ENCODE results near the gene PPP1R14C. TPM values are rescaled to one million over a fixed set of nuclear protein-coding genes. Genes with fewer than 3 reads are reported as not detected.

Gene PPP1R14C
- total RNA-seq, 1 donor from 2014 or later, result 0.11 TPM

DNA sequence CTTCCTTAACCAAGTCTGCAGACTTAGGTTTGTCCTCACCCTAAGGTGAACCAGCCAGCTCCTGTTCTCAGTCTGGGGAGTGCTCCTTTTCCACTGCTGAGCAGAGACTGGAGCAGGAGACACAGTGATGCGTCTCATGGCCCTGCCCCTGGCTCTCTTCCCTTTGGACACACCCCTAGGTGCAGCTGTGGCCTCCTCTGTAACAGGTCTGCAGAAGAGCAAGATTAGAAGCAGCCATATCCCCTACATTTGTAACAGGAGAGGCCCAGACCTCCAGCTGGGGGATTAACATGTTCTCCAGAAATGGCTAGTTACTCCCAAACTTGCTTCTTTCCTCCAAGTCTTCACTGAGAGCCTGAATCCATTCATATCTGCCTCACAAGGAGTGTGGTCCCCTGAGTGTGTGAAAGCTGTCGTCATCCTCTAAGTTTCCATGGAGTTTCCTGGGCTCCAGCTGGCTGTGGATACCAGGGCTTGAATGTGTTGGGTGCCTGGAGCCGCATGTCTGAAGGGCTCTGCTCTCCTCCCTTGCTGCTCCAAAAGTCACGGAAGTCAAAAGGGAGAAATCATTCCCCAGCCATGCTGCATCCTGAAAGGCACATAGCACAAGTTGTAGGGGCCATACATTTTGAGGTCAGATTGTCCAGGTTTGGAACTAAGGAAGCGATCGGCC is 57.7 kb downstream of the PPP1R14C start:
- H3K4me3 Mint-ChIP-seq, result no peak overlapping the region
- ChIA-PET CTCF (no interaction called here), POLR2A (no interaction called here)
- DNase-seq, result no peak
- H3K9me3 Mint-ChIP-seq, result no peaks in the 10 kb centered on the region
- peaks cover 16% of the 10 kb centered on the region for H3K4me1 Mint-ChIP-seq
- H3K27ac Mint-ChIP-seq, result no peak overlapping the region
- no peaks in the 10 kb centered on the region for H3K27me3 Mint-ChIP-seq
- no peak for ATAC-seq (ENCODE audit: low read depth)
- intact Hi-C loops (cut with micrococcal nuclease), result no loop called here
- H3K36me3 Mint-ChIP-seq (ENCODE audit: low read depth), result no peaks in the 10 kb centered on the region
- TF ChIP-seq, protein P1, sequence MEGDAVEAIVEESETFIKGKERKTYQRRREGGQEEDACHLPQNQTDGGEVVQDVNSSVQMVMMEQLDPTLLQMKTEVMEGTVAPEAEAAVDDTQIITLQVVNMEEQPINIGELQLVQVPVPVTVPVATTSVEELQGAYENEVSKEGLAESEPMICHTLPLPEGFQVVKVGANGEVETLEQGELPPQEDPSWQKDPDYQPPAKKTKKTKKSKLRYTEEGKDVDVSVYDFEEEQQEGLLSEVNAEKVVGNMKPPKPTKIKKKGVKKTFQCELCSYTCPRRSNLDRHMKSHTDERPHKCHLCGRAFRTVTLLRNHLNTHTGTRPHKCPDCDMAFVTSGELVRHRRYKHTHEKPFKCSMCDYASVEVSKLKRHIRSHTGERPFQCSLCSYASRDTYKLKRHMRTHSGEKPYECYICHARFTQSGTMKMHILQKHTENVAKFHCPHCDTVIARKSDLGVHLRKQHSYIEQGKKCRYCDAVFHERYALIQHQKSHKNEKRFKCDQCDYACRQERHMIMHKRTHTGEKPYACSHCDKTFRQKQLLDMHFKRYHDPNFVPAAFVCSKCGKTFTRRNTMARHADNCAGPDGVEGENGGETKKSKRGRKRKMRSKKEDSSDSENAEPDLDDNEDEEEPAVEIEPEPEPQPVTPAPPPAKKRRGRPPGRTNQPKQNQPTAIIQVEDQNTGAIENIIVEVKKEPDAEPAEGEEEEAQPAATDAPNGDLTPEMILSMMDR (IDR thresholded peaks at IDR 0.05), result no peak

- ChIA-PET POLR2A (no interaction called here), CTCF (no interaction called here)
- no peaks in the 10 kb centered on the region for H3K36me3 Mint-ChIP-seq (ENCODE audit: low read depth)
- peaks cover 13% of the 10 kb centered on the region for H3K4me1 Mint-ChIP-seq
- TF ChIP-seq, protein P1 (IDR thresholded peaks at IDR 0.05), result no peak
- no peak overlapping the region for H3K4me3 Mint-ChIP-seq
- ATAC-seq (ENCODE audit: low read depth) (no peak), DNase-seq (no peak)
- no peaks in the 10 kb centered on the region for H3K9me3 Mint-ChIP-seq
- no peak overlapping the region for H3K27ac Mint-ChIP-seq
- peaks cover 4% of the 10 kb centered on the region for H3K27me3 Mint-ChIP-seq
- intact Hi-C loops (cut with micrococcal nuclease), result no loop called here
Measured at GRCh38 chr6:150201285-150201684, 58.4 kb downstream of the PPP1R14C start.

DNA sequence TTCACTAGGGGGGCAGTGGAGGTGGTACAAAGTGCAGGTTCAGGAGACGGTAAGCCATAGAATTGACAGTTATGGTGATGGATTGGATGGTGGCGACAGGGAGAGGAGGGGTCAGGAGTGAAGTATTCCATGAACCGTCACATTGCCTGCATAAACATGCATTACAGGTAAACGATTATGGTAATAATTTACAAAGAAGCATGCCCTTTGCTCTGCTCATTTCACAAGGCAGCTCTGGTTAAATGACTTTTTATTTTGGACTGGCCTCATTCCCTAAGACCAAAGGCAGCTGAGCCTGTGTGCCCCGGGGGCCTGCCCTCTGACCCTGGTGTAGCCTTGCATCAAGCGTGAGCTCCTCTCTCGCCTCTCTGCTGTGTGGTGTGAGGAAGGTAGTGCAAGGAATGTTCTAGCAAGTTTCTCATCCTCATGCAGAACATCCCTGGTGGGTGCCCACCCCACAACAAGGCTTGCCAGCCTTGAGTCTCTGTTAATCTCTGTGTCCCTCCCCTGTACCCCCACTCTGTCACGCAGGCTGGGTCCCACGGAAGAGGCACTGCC is 59.0 kb downstream of the PPP1R14C start:
- Mint-ChIP-seq H3K27me3 (peaks cover 5% of the 10 kb centered on the region), H3K36me3 (ENCODE audit: low read depth) (no peaks in the 10 kb centered on the region), H3K4me1 (peaks cover 7% of the 10 kb centered on the region), H3K9me3 (no peaks in the 10 kb centered on the region), H3K27ac (no peak overlapping the region), H3K4me3 (no peak overlapping the region)
- ATAC-seq (ENCODE audit: low read depth), result no peak
- intact Hi-C loops (cut with micrococcal nuclease), result no loop called here
- no peak for DNase-seq
- ChIA-PET CTCF (no interaction called here), POLR2A (no interaction called here)
- TF ChIP-seq, protein P1 (IDR thresholded peaks at IDR 0.05), result no peak

- Mint-ChIP-seq H3K4me3 (no peak overlapping the region), H3K36me3 (ENCODE audit: low read depth) (no peaks in the 10 kb centered on the region), H3K27ac (no peak overlapping the region), H3K9me3 (no peaks in the 10 kb centered on the region), H3K27me3 (peaks cover 7% of the 10 kb centered on the region), H3K4me1 (peaks cover 7% of the 10 kb centered on the region)
- CTCF ChIA-PET, result no interaction called here
- intact Hi-C loops (cut with micrococcal nuclease), result no loop called here
- TF ChIP-seq, protein P1 (IDR thresholded peaks at IDR 0.05), result no peak
- ATAC-seq (ENCODE audit: low read depth) (no peak), DNase-seq (no peak)
- POLR2A ChIA-PET, result no interaction called here
Measured at GRCh38 chr6:150202404-150202803, 59.6 kb downstream of the PPP1R14C start.

GRCh38 chr6:150202934-150203333 is 60.1 kb downstream of the PPP1R14C start:
- DNase-seq, result no peak
- CTCF ChIA-PET, result no interaction called here
- POLR2A ChIA-PET, result no interaction called here
- intact Hi-C loops (cut with micrococcal nuclease), result no loop called here
- ATAC-seq (ENCODE audit: low read depth), result no peak
- Mint-ChIP-seq H3K4me1 (peaks cover 7% of the 10 kb centered on the region), H3K27ac (no peak overlapping the region), H3K36me3 (ENCODE audit: low read depth) (no peaks in the 10 kb centered on the region), H3K9me3 (no peaks in the 10 kb centered on the region), H3K27me3 (peaks cover 7% of the 10 kb centered on the region), H3K4me3 (no peak overlapping the region)
- TF ChIP-seq, protein P1 (IDR thresholded peaks at IDR 0.05), result no peak

Data from activated B cell treated with CpG ODN at 0.5 μM for 24 hours (primary cell).